Naive B cell (primary cell): Measurements from ENCODE around the gene TTBK1. TPM values are rescaled to one million over a fixed set of nuclear protein-coding genes. Genes with fewer than 3 reads are reported as not detected.

Experiments used
- ATAC-seq, 2 donors: fragments of 150-1000 bp; cut with Tn5 transposase; 2 replicates each; pipeline ENCODE4 v1.10.0; 2021; ENCODE audit warnings: low read depth in 2 of 2, mild to moderate bottlenecking in 2 of 2, moderate library complexity in 2 of 2
- DNase-seq: peaks from one replicate; pipeline ENCODE4 v3.0.0; 2022
- H3K27ac Mint-ChIP-seq, 6 donors: one replicate each; pipeline ENCODE4 v1.8.0; 2020 to 2022; ENCODE audit warnings: mild to moderate bottlenecking in 6 of 6, mixed read lengths in 6 of 6, moderate library complexity in 5 of 6, inconsistent platforms in 2 of 6
- H3K27me3 Mint-ChIP-seq, 3 donors: one replicate each; pipeline ENCODE4 v1.8.0; 2021 to 2022; ENCODE audit warnings: mixed read lengths in 3 of 3, mild to moderate bottlenecking in 1 of 3
- H3K36me3 Mint-ChIP-seq, 2 donors: one replicate each; pipeline ENCODE4 v1.8.0; 2020 to 2022; ENCODE audit warnings: mixed read lengths in 2 of 2, inconsistent platforms in 1 of 2, mild to moderate bottlenecking in 1 of 2
- H3K4me1 Mint-ChIP-seq, 3 donors: one replicate each; pipeline ENCODE4 v1.8.0; 2020 to 2022; ENCODE audit warnings: mixed read lengths in 3 of 3, inconsistent platforms in 1 of 3, mild to moderate bottlenecking in 1 of 3, moderate library complexity in 1 of 3
- H3K4me3 Mint-ChIP-seq, 8 donors: one replicate each; pipeline ENCODE4 v1.8.0; 2020 to 2022; ENCODE audit warnings: mild to moderate bottlenecking in 8 of 8, mixed read lengths in 8 of 8, moderate library complexity in 8 of 8, inconsistent platforms in 2 of 8
- H3K9me3 Mint-ChIP-seq, 7 donors: one replicate each; pipeline ENCODE4 v1.8.0; 2020 to 2022; ENCODE audit warnings: mixed read lengths in 7 of 7, mild to moderate bottlenecking in 5 of 7, inconsistent platforms in 2 of 7, moderate library complexity in 1 of 7
- polyA plus RNA-seq, 6 donors: library from polyadenylated mRNA; unstranded; fragments of 300-500 nt; fragmentation: Illumina TruSeq; gene quantifications; one replicate each; pipeline ENCODE4 v1.2.3, GENCODE V29; 2021; ENCODE audit warnings: low read depth in 6 of 6

Gene TTBK1
- polyA plus RNA-seq, 6 donors from 2014 or later: not detected

GRCh38 chr6:43328528-43328927, 85.2 kb downstream of the TTBK1 start:
- Mint-ChIP-seq H3K9me3 (peaks cover 0 to 2% (median 0%) of the 10 kb centered on the region in 7 donors), H3K36me3 (peaks cover 8 to 31% of the 10 kb centered on the region in 2 donors), H3K27ac (peak overlapping the region in 4 of 6 donors; percentile 38 to 78 (median 51)), H3K27me3 (no peaks in the 10 kb centered on the region), H3K4me3 (no peak overlapping the region), H3K4me1 (peaks cover 11 to 28% (median 26%) of the 10 kb centered on the region in 3 donors)
- DNase-seq (no peak), ATAC-seq (no peak)

- no peak overlapping the region for H3K4me3 Mint-ChIP-seq
- H3K36me3 Mint-ChIP-seq: peaks cover 8 to 21% of the 10 kb centered on the region in 2 donors
- DNase-seq: no peak
These were observed 88.2 kb downstream of the TTBK1 start for GRCh38 chr6:43331470-43331869.

GRCh38 chr6:43331891-43332290, 88.6 kb downstream of the TTBK1 start:
- Mint-ChIP-seq H3K4me1 (peaks cover 24 to 30% (median 26%) of the 10 kb centered on the region in 3 donors), H3K9me3 (no peaks in the 10 kb centered on the region), H3K27me3 (no peaks in the 10 kb centered on the region), H3K27ac (peak overlapping the region in 4 of 6 donors; percentile 8 to 82 (median 40)), H3K4me3 (no peak overlapping the region), H3K36me3 (peaks cover 8 to 26% of the 10 kb centered on the region in 2 donors)
- no peak for DNase-seq
- ATAC-seq: peak in 1 of 2 donors; percentile 25

More at GRCh38 chr6:43331470-43331869, 88.2 kb downstream of the TTBK1 start:
- H3K27me3 Mint-ChIP-seq: no peaks in the 10 kb centered on the region
- peaks cover 24 to 30% (median 24%) of the 10 kb centered on the region in 3 donors for H3K4me1 Mint-ChIP-seq
- peak overlapping the region in 4 of 6 donors; percentile 8 to 92 (median 68) for H3K27ac Mint-ChIP-seq
- no peak for ATAC-seq
- H3K9me3 Mint-ChIP-seq: no peaks in the 10 kb centered on the region

GRCh38 chr6:43334466-43335095, 91.3 kb downstream of the TTBK1 start:
- Mint-ChIP-seq H3K9me3 (no peaks in the 10 kb centered on the region), H3K36me3 (peaks cover 14 to 32% of the 10 kb centered on the region in 2 donors), H3K4me3 (no peak overlapping the region), H3K4me1 (peaks cover 36 to 51% (median 48%) of the 10 kb centered on the region in 3 donors), H3K27me3 (no peaks in the 10 kb centered on the region), H3K27ac (peak overlapping the region in 4 of 6 donors; percentile 29 to 84 (median 66))
- ATAC-seq: peak in 1 of 2 donors; percentile 23
- DNase-seq: no peak

- DNase-seq (no peak), ATAC-seq (no peak)
- Mint-ChIP-seq H3K36me3 (peaks cover 22 to 41% of the 10 kb centered on the region in 2 donors), H3K27ac (peak overlapping the region in 3 of 6 donors; percentile 46 to 70 (median 57)), H3K9me3 (no peaks in the 10 kb centered on the region), H3K4me3 (no peak overlapping the region), H3K27me3 (no peaks in the 10 kb centered on the region), H3K4me1 (peaks cover 41 to 59% (median 56%) of the 10 kb centered on the region in 3 donors)
These were observed 92.2 kb downstream of the TTBK1 start for GRCh38 chr6:43335469-43335868.

- no peak overlapping the region for H3K4me3 Mint-ChIP-seq
- H3K27me3 Mint-ChIP-seq: no peaks in the 10 kb centered on the region
- H3K27ac Mint-ChIP-seq: peak overlapping the region in 2 of 6 donors; percentile 10 to 82
- peaks cover 30 to 41% of the 10 kb centered on the region in 2 donors for H3K36me3 Mint-ChIP-seq
- DNase-seq (no peak), ATAC-seq (no peak)
- H3K9me3 Mint-ChIP-seq: no peaks in the 10 kb centered on the region
- H3K4me1 Mint-ChIP-seq: peaks cover 37 to 58% (median 52%) of the 10 kb centered on the region in 3 donors
These were observed 93.1 kb downstream of the TTBK1 start for GRCh38 chr6:43336382-43336781.

Other genes with a start within 250 kb of the TTBK1 start
- 100 to 1,000 TPM in 4 of 6 donors, 10 to 100 TPM in 2; 91.3 to 172 (median 103) TPM for gene MEA1, start 229.5 kb upstream of the TTBK1 start, polyA plus RNA-seq
- gene KLHDC3, start 229.2 kb upstream of the TTBK1 start, polyA plus RNA-seq: 100 to 1,000 TPM in 1 of 6 donors, 10 to 100 TPM in 5; 88.7 to 121 (median 92.0) TPM
- 10 to 100 TPM; 27.8 to 55.0 (median 39.8) TPM for gene RRP36, start 221.9 kb upstream of the TTBK1 start, polyA plus RNA-seq
- gene CUL7, start 189.6 kb upstream of the TTBK1 start, polyA plus RNA-seq: 1 to 10 TPM; 3.1 to 6.4 (median 4.4) TPM
- gene MRPL2, start 184.0 kb upstream of the TTBK1 start, polyA plus RNA-seq: 10 to 100 TPM; 27.2 to 61.1 (median 42.3) TPM
- 10 to 100 TPM in 4 of 6 donors, 1 to 10 TPM in 2; 1.3 to 11.2 (median 10.5) TPM for gene KLC4, start 183.8 kb upstream of the TTBK1 start, polyA plus RNA-seq
- gene PTK7, start 167.2 kb upstream of the TTBK1 start, polyA plus RNA-seq: not detected
- gene SRF, start 72.2 kb upstream of the TTBK1 start, polyA plus RNA-seq: 1 to 10 TPM; 2.5 to 5.3 (median 4.7) TPM
- 10 to 100 TPM in 3 of 6 donors, 1 to 10 TPM in 3; 1.2 to 16.5 (median 9.5) TPM for gene CUL9, start 61.3 kb upstream of the TTBK1 start, polyA plus RNA-seq
- 100 to 1,000 TPM; 101 to 176 (median 133) TPM for gene DNPH1, start 14.0 kb upstream of the TTBK1 start, polyA plus RNA-seq
- under 1 TPM in 1 of 6 donors, not detected in 5; 0.54 TPM for gene SLC22A7, start 54.8 kb downstream of the TTBK1 start, polyA plus RNA-seq
- gene CRIP3, start 65.3 kb downstream of the TTBK1 start, polyA plus RNA-seq: 1 to 10 TPM; 2.7 to 7.8 (median 5.3) TPM
- gene ZNF318, start 126.2 kb downstream of the TTBK1 start, polyA plus RNA-seq: 100 to 1,000 TPM in 1 of 6 donors, 10 to 100 TPM in 5; 25.2 to 105 (median 43.4) TPM
- 10 to 100 TPM in 5 of 6 donors, 1 to 10 TPM in 1; 9.0 to 21.0 (median 12.3) TPM for gene ABCC10, start 184.1 kb downstream of the TTBK1 start, polyA plus RNA-seq
- under 1 TPM in 4 of 6 donors, not detected in 2; 0.34 to 0.39 (median 0.39) TPM for gene DLK2, start 212.1 kb downstream of the TTBK1 start, polyA plus RNA-seq
- gene TJAP1, start 234.1 kb downstream of the TTBK1 start, polyA plus RNA-seq: 10 to 100 TPM in 3 of 6 donors, 1 to 10 TPM in 3; 6.9 to 16.7 (median 9.2) TPM